Mesenchymal stem cell (in vitro differentiated cells and primary cell): ENCODE results near the gene KCND2.

Source experiments
- DNase-seq: peaks from one replicate; pipeline ENCODE4 v3.0.0-alpha.2; 2013
- H2AFZ ChIP-seq: one replicate; pipeline ENCODE4 v1.6.1; 2013; ENCODE audit warnings: low read depth, mild to moderate bottlenecking, control low read depth, inconsistent platforms, low read length, moderate library complexity
- H2AK5ac ChIP-seq: 2 replicates; pipeline ENCODE4 v1.6.1; 2013; ENCODE audit warnings: low read length, moderate library complexity, mild to moderate bottlenecking, inconsistent platforms; ENCODE audit not compliant: severe bottlenecking
- H2BK120ac ChIP-seq: one replicate; pipeline ENCODE4 v1.6.1; 2013; ENCODE audit warnings: low read depth, mild to moderate bottlenecking, inconsistent platforms, low read length, moderate library complexity
- H2BK12ac ChIP-seq, 2 experiments: one replicate each; pipeline ENCODE4 v1.6.1; 2013; ENCODE audit warnings: inconsistent platforms in 2 of 2, low read length in 2 of 2, mild to moderate bottlenecking in 2 of 2, moderate library complexity in 2 of 2, control low read depth in 1 of 2
- H2BK15ac ChIP-seq: one replicate; pipeline ENCODE4 v1.6.1; 2013; ENCODE audit warnings: mild to moderate bottlenecking, low read depth, inconsistent platforms; ENCODE audit not compliant: poor library complexity, severe bottlenecking
- H2BK5ac ChIP-seq: 2 replicates; pipeline ENCODE4 v1.6.1; 2013; ENCODE audit warnings: low read depth, mild to moderate bottlenecking, low read length, control low read depth, inconsistent platforms; ENCODE audit not compliant: poor library complexity, severe bottlenecking
- H3K14ac ChIP-seq, 2 experiments: one replicate each; pipeline ENCODE4 v1.6.1; 2013; ENCODE audit warnings: inconsistent platforms in 2 of 2, low read length in 2 of 2, control low read depth in 1 of 2, mild to moderate bottlenecking in 1 of 2, moderate library complexity in 1 of 2
- H3K18ac ChIP-seq, 2 experiments: one replicate each; pipeline ENCODE4 v1.6.1; 2013; ENCODE audit warnings: inconsistent platforms in 2 of 2, low read length in 2 of 2, control low read depth in 1 of 2, low read depth in 1 of 2, mild to moderate bottlenecking in 1 of 2
- H3K23ac ChIP-seq, 2 experiments: one replicate each; pipeline ENCODE4 v1.6.1; 2013; ENCODE audit warnings: inconsistent platforms in 2 of 2, low read length in 2 of 2, mild to moderate bottlenecking in 2 of 2, moderate library complexity in 2 of 2, control low read depth in 1 of 2
- H3K27ac ChIP-seq: 2 replicates; pipeline ENCODE4 v1.5.1; 2013; ENCODE audit warnings: mild to moderate bottlenecking, moderate library complexity, low read length, control low read depth, inconsistent platforms; ENCODE audit not compliant: poor library complexity, severe bottlenecking
- H3K27me3 ChIP-seq, 2 experiments: 2 replicates each; pipeline versions ENCODE4 v1.6.1 to v1.7.0; 2013; ENCODE audit warnings: low read length in 2 of 2, mild to moderate bottlenecking in 2 of 2, moderate library complexity in 2 of 2, control low read depth in 1 of 2, inconsistent platforms in 1 of 2; ENCODE audit not compliant: control insufficient read depth in 1 of 2, insufficient read depth in 1 of 2
- H3K36me3 ChIP-seq, 2 experiments: 2 replicates each; pipeline versions ENCODE4 v1.6.1 to v1.7.0; 2013; ENCODE audit warnings: low read length in 2 of 2, control low read depth in 1 of 2, inconsistent platforms in 1 of 2, low read depth in 1 of 2, mild to moderate bottlenecking in 1 of 2; ENCODE audit not compliant: insufficient read depth in 2 of 2, control insufficient read depth in 1 of 2
- H3K4ac ChIP-seq, 2 experiments: one replicate each; pipeline ENCODE4 v1.6.1; 2013; ENCODE audit warnings: inconsistent platforms in 2 of 2, low read length in 2 of 2, mild to moderate bottlenecking in 2 of 2, moderate library complexity in 2 of 2, control low read depth in 1 of 2, low read depth in 1 of 2
- H3K4me1 ChIP-seq: 2 replicates; pipeline ENCODE4 v1.6.1; 2013; ENCODE audit warnings: low read depth, low read length, control low read depth; ENCODE audit not compliant: control insufficient read depth, insufficient read depth
- H3K4me2 ChIP-seq: 2 replicates; pipeline ENCODE4 v1.6.1; 2013; ENCODE audit warnings: low read length, mild to moderate bottlenecking, inconsistent platforms; ENCODE audit not compliant: poor library complexity, severe bottlenecking
- H3K4me3 ChIP-seq, 2 experiments: 2 replicates each; pipeline versions ENCODE4 v1.5.1 to v1.7.0; 2013; ENCODE audit warnings: low read length in 2 of 2, mild to moderate bottlenecking in 2 of 2, control low read depth in 1 of 2, low read depth in 1 of 2; ENCODE audit not compliant: insufficient read depth in 1 of 2
- H3K79me1 ChIP-seq: replicated peaks from 2 replicates; pipeline ENCODE4 v1.6.1; 2013; ENCODE audit warnings: mild to moderate bottlenecking, control low read depth, low read length, inconsistent platforms; ENCODE audit not compliant: poor library complexity, severe bottlenecking
- H3K9ac ChIP-seq: 2 replicates; pipeline ENCODE4 v1.7.0; 2013; ENCODE audit warnings: mild to moderate bottlenecking, low read length, moderate library complexity
- H3K9me3 ChIP-seq: 2 replicates; pipeline ENCODE4 v1.7.0; 2013; ENCODE audit warnings: mild to moderate bottlenecking, low read length; ENCODE audit not compliant: control insufficient read depth
- H4K8ac ChIP-seq: one replicate; pipeline ENCODE4 v1.6.1; 2013; ENCODE audit warnings: inconsistent platforms, mild to moderate bottlenecking, low read length, moderate library complexity
- H4K91ac ChIP-seq: one replicate; pipeline ENCODE4 v1.6.1; 2013; ENCODE audit warnings: mild to moderate bottlenecking, low read length, inconsistent platforms
- WGBS: methylation state at CpG from one replicate; pipeline ENCODE4 v1.1.7; 2013; ENCODE audit warnings: mixed read lengths; 5-methylcytosine and 5-hydroxymethylcytosine counted together

KCND2 gene

GRCh38 chr7:120468611-120469010 is 195.6 kb downstream of the KCND2 start:
- 93% methylated on average over 1 of the region's 3 CpGs for WGBS

GRCh38 chr7:120472892-120473291 is 199.9 kb downstream of the KCND2 start:
- no peak overlapping the region for H4K8ac ChIP-seq
- no peak for DNase-seq
- no peak overlapping the region for H3K4me3 ChIP-seq
- no peaks in the 10 kb centered on the region for H3K27me3 ChIP-seq
- no peak overlapping the region for H3K4me2 ChIP-seq
- no peak overlapping the region for H3K27ac ChIP-seq
- no peak overlapping the region for H2BK15ac ChIP-seq
- no peak overlapping the region for H2BK12ac ChIP-seq
- no peak overlapping the region for H3K4ac ChIP-seq
- no peak overlapping the region for H2BK5ac ChIP-seq
- H2AK5ac ChIP-seq = no peak overlapping the region
- no peaks in the 10 kb centered on the region for H3K79me1 ChIP-seq
- H3K36me3 ChIP-seq = no peaks in the 10 kb centered on the region
- H3K9ac ChIP-seq = no peak overlapping the region
- 100% methylated on average over 1 of the region's 3 CpGs for WGBS
- H3K14ac ChIP-seq = peak overlapping the region in 1 of 2 experiments; percentile 41
- H3K23ac ChIP-seq = no peak overlapping the region
- H3K9me3 ChIP-seq = no peaks in the 10 kb centered on the region
- H3K18ac ChIP-seq = no peak overlapping the region
- H3K4me1 ChIP-seq = no peaks in the 10 kb centered on the region
- H2BK120ac ChIP-seq = no peak overlapping the region
- H4K91ac ChIP-seq = no peak overlapping the region
- H2AFZ ChIP-seq = no peak overlapping the region

More at GRCh38 chr7:120468611-120469010, 195.6 kb downstream of the KCND2 start:
- H3K9me3 ChIP-seq = no peaks in the 10 kb centered on the region
- H2BK120ac ChIP-seq = no peak overlapping the region
- no peak for DNase-seq
- H2AK5ac ChIP-seq = no peak overlapping the region
- H2BK12ac ChIP-seq = no peak overlapping the region
- H3K79me1 ChIP-seq = no peaks in the 10 kb centered on the region
- H3K4me3 ChIP-seq = no peak overlapping the region
- no peaks in the 10 kb centered on the region for H3K36me3 ChIP-seq
- H4K8ac ChIP-seq = no peak overlapping the region
- no peak overlapping the region for H2BK15ac ChIP-seq
- no peaks in the 10 kb centered on the region for H3K27me3 ChIP-seq
- no peak overlapping the region for H3K14ac ChIP-seq
- H2AFZ ChIP-seq = no peak overlapping the region
- H3K23ac ChIP-seq = no peak overlapping the region
- H2BK5ac ChIP-seq = no peak overlapping the region
- H3K18ac ChIP-seq = no peak overlapping the region
- H3K4me1 ChIP-seq = no peaks in the 10 kb centered on the region
- H4K91ac ChIP-seq = no peak overlapping the region
- H3K27ac ChIP-seq = no peak overlapping the region
- no peak overlapping the region for H3K4ac ChIP-seq
- no peak overlapping the region for H3K9ac ChIP-seq
- H3K4me2 ChIP-seq = no peak overlapping the region

- Histone ChIP-seq H2AFZ (no peak overlapping the region), H3K4ac (no peak overlapping the region), H2AK5ac (no peak overlapping the region), H3K18ac (no peak overlapping the region), H3K9ac (no peak overlapping the region), H3K79me1 (no peaks in the 10 kb centered on the region), H3K4me1 (no peaks in the 10 kb centered on the region), H2BK12ac (no peak overlapping the region), H3K14ac (no peak overlapping the region), H2BK120ac (no peak overlapping the region), H3K27me3 (no peaks in the 10 kb centered on the region), H3K27ac (no peak overlapping the region), H3K36me3 (no peaks in the 10 kb centered on the region), H2BK15ac (no peak overlapping the region), H3K23ac (no peak overlapping the region), H3K4me2 (no peak overlapping the region), H3K9me3 (no peaks in the 10 kb centered on the region), H4K91ac (no peak overlapping the region), H2BK5ac (no peak overlapping the region), H4K8ac (no peak overlapping the region), H3K4me3 (no peak overlapping the region)
- no peak for DNase-seq
- 94% methylated on average over 2 of the region's 5 CpGs for WGBS
Observed at GRCh38 chr7:120473352-120473751, 200.4 kb downstream of the KCND2 start.

- no peak overlapping the region for H4K8ac ChIP-seq
- H2AK5ac ChIP-seq = no peak overlapping the region
- H3K4me3 ChIP-seq = no peak overlapping the region
Observed at GRCh38 chr7:120475994-120476393, 203.0 kb downstream of the KCND2 start.

More at GRCh38 chr7:120475994-120476393, 203.0 kb downstream of the KCND2 start:
- no peak overlapping the region for H3K14ac ChIP-seq
- H3K4me2 ChIP-seq = no peak overlapping the region
- H3K36me3 ChIP-seq = peaks cover 0 to 4% of the 10 kb centered on the region in 2 experiments
- no peaks in the 10 kb centered on the region for H3K9me3 ChIP-seq
- H3K18ac ChIP-seq = no peak overlapping the region
- H3K4me1 ChIP-seq = no peaks in the 10 kb centered on the region
- H2AFZ ChIP-seq = no peak overlapping the region
- H3K79me1 ChIP-seq = no peaks in the 10 kb centered on the region
- no peak overlapping the region for H2BK15ac ChIP-seq
- H2BK120ac ChIP-seq = no peak overlapping the region
- H3K4ac ChIP-seq = no peak overlapping the region
- no peak overlapping the region for H3K9ac ChIP-seq
- H2BK12ac ChIP-seq = no peak overlapping the region
- no peak for DNase-seq
- no peak overlapping the region for H3K23ac ChIP-seq
- H3K27me3 ChIP-seq = no peaks in the 10 kb centered on the region
- H2BK5ac ChIP-seq = no peak overlapping the region
- no peak overlapping the region for H4K91ac ChIP-seq
- H3K27ac ChIP-seq = no peak overlapping the region
